H1 (cell line): ENCODE results near the gene AFF2.

Source experiments
- BRCA1 ChIP-seq: IDR thresholded peaks from 2 replicates; pipeline ENCODE4 v1.6.1; 2012; ENCODE audit warnings: low read depth, low read length, improper control_type of control experiment
- CTCF ChIP-seq, 3 experiments: IDR thresholded peaks; 1 replicate in 2 of 3; 2 replicates in 1 of 3; pipeline versions ENCODE4 v1.5.1 to v1.6.1; 2011; ENCODE audit warnings: low read length in 3 of 3, mild to moderate bottlenecking in 3 of 3, inconsistent platforms in 2 of 3, low read depth in 1 of 3, moderate library complexity in 1 of 3; ENCODE audit not compliant: insufficient read depth in 1 of 3; ENCODE audit errors: control extremely low read depth in 1 of 3
- E2F6 ChIP-seq: IDR thresholded peaks from 2 replicates; pipeline ENCODE4 v1.6.1; 2012; ENCODE audit warnings: inconsistent platforms
- GABPA ChIP-seq: IDR thresholded peaks from 2 replicates; pipeline ENCODE4 v1.6.1; 2011; ENCODE audit warnings: mild to moderate bottlenecking, low read length, moderate library complexity, borderline replicate concordance; ENCODE audit not compliant: insufficient read depth
- GTF2F1 ChIP-seq: IDR thresholded peaks from 2 replicates; pipeline ENCODE4 v1.6.1; 2012; ENCODE audit warnings: low read depth, low read length, improper control_type of control experiment, borderline replicate concordance
- HDAC6 ChIP-seq: IDR thresholded peaks from one replicate; pipeline ENCODE4 v1.7.1; 2012; ENCODE audit warnings: low read depth, mild to moderate bottlenecking, inconsistent platforms, low read length, moderate library complexity
- NRF1 ChIP-seq: IDR thresholded peaks from 2 replicates; pipeline ENCODE4 v1.6.1; 2011; ENCODE audit warnings: mild to moderate bottlenecking, low read depth, low read length, improper control_type of control experiment
- POU5F1 ChIP-seq: IDR thresholded peaks from 2 replicates; pipeline ENCODE4 v1.6.1; 2011; ENCODE audit warnings: low read depth, mild to moderate bottlenecking, low read length, moderate library complexity

GRCh38 chrX:148811236-148811635 lies 310.8 kb downstream of the AFF2 start:
- TF ChIP-seq POU5F1 (no peak), HDAC6 (no peak), CTCF (IDR thresholded peaks at IDR 0.05; ENCODE audit: control extremely low read depth in 1 of 3, insufficient read depth in 1 of 3, low read depth in 1 of 3, low read length in 3 of 3) (no peak), NRF1 (no peak), E2F6 (no peak), GTF2F1 (no peak), BRCA1 (no peak), GABPA (no peak)
